Activated gamma-delta T cell treated with anti-CD3 and anti-CD28 coated beads, Interleukin-2, amount 50 U/mL, for 16 hours (primary cell): ENCODE results near the gene METTL23.
"Not testable (repeated sequence)": the region's sequence is repeated elsewhere in the genome, so short reads cannot be mapped to it uniquely, and the experiment has no call there.

Experiments
- DNase-seq: peaks from one replicate; pipeline ENCODE4 v3.0.0-alpha.2; 2020; ENCODE audit warnings: low read depth

METTL23 gene

GRCh38 chr17:76713765-76714164 is 12.9 kb upstream of the METTL23 start:
- DNase-seq = no peak

DNA sequence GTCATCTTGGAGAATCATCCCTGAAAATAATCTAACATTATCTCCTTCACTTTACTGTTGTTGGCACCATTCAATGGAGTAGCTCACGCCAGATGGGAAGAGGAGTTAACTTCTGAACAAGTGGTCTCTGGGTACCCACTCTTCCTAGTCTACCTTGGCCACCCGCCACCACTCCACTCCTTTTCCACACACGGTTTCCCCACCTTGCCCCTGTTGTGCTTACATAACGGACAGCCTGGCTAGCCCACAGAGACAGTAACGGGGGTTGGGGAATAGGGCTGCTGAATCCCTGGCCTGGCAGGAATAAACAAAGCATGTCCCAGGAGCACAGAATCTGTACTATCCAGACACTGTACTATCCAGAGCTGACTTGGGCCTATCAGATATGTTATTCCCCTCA is 12.3 kb upstream of the METTL23 start:
- DNase-seq = no peak

- DNase-seq = peak; percentile 73
Observed at GRCh38 chr17:76714822-76715495, 11.7 kb upstream of the METTL23 start.

DNA sequence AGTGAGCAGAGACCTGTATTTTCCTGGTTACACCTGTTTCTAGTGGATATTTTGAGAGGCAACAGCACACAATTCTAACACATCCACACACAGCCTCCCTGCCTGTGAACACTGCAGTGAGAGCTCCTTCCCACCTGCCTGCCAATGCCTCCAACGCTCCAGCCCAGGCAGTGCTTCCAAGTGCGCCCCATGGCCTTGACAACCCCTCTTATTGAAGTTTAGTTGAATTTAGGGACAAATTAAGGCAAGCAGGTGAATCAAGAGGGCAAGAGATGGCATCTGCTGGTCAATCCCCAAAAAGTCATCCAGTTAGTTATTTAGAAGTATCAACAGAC is 11.2 kb upstream of the METTL23 start:
- DNase-seq = no peak

DNA sequence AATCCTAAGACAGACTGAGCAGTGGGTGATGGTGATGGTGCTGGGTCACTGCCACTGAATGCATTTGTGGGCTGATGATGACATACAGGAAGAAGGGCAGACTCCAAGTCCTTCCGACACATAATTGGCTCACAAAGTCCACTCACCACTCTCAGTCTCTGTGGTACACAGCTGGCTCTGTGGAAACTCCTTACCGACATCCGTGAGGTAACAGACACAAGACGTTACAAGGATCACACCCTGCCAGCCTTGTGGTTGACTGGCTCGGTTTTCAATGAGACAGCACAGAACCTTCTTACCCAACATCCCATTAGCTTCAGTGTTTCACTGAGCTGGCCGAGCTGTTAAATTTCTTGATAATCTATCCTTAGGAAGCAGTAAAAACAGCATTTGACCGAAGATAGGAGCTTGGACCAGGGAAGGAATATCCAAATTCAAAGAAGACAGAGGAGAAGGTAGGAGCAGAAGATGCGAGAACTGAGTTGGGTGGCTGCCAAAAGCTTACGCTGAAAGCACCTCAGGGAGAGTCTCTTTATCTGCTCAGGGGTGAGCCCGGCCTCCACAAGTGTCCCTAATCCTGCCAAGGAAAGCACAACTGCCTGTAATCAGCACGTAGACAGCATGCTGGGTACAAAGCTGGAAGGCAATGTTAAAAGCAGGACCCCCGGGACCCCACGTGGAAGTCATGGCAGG is 10.3 kb upstream of the METTL23 start:
- peak; percentile 66 for DNase-seq

DNA sequence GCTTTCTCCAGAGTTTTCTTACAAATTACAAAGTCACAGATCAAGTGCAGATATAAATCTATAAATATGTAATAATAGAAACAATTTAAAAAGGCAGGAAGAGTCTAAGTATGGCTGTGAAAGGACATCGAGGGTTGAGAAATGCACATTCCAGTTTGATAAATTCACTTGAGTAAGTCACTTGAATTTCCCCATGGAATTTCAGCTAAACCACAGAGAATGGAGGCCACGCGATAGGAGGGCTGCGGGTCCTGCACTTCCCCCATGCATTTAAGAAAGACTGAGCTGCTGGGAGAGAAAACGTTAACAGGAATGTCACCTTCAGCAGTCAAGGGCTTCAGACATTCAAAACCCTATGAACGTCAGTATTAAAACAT is 9.8 kb upstream of the METTL23 start:
- DNase-seq = no peak

DNA sequence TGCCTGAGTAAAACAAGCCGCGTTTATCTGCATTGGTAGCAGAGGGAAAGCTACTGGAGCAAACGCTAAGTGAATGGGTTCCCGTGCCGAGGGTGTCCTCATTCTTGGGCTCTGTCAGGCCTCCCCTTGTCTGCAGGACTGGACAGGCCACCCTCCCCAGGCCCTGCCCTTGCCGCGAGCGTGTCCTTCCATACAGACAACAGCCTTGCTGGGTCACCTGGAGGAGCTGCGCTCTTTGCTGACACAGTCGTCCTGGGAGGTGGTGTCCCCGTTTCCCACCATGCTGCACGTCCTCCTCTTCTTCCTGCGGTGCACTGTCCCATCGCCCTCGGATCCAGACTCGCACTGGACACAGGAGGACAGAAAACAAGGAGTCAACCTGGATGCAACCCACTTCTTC is 8.1 kb upstream of the METTL23 start:
- no peak for DNase-seq

- DNase-seq = no peak
Observed at GRCh38 chr17:76720211-76720610, 6.4 kb upstream of the METTL23 start.

- no peak for DNase-seq
Observed at GRCh38 chr17:76720941-76721340, 5.7 kb upstream of the METTL23 start.

GRCh38 chr17:76721463-76721862 is 5.2 kb upstream of the METTL23 start:
- no peak for DNase-seq

- no peak for DNase-seq
Observed at GRCh38 chr17:76722279-76722678, 4.4 kb upstream of the METTL23 start.

DNA sequence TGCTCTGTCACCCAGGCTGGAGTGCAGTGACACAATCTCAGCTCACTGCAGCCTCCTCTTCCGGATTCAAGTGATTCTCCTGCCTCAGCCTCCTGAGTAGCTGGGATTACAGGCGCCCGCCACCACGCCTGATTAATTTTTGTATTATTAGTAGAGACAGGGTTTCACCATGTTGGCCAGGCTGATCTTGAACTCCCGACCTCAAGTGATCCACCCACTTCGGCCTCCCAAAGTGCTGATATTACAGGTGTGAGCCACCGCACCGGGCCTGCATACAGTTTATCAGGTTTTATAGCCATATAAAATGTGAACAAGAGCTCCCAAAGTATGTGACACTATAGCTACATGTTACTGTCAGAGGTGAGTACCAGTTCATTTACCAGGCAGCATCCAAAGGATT is 3.7 kb upstream of the METTL23 start:
- not testable (repeated sequence) for DNase-seq

GRCh38 chr17:76723812-76724211 is 2.8 kb upstream of the METTL23 start:
- no peak for DNase-seq

DNA sequence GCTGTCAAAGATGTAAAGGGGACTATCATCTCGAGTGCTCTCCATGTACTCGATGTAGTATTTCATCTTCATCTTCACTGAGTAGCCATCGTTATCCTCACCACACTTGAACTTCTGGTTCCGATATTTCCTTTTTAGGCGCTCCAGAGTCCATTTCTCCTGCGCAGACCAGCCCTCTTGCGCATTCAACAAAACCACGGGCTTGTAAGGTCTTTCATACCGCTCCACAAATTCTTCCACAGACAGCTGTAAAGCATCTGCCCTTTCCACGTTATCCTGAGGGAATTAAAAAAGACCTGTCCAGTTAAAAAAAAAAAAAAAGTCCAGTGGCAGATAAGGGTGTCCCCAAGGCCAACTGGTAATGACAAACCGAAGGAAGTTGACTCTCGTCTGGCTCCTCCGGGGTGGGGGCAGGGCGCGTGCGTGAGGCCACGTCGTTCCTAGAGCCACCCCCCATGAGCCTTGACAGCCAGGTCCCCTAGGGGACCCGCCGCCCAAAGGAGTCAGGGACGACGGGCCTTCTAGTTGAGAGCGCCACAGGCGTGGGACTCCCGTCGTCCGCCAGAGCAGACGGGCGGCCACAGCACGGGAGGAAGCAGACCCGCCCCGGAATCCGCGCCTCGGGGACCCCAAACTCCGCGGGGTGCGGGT is 934 bp upstream of the METTL23 start:
- peak; percentile 52 for DNase-seq

- peak; percentile 91 for DNase-seq
Observed at GRCh38 chr17:76726231-76726775, 336 bp upstream of the METTL23 start, which contains the start of gene JMJD6. Gene JMJD6 (minus strand): TSS chr17:76726606. CDS start chr17:76726475, 131 bp downstream.

DNA sequence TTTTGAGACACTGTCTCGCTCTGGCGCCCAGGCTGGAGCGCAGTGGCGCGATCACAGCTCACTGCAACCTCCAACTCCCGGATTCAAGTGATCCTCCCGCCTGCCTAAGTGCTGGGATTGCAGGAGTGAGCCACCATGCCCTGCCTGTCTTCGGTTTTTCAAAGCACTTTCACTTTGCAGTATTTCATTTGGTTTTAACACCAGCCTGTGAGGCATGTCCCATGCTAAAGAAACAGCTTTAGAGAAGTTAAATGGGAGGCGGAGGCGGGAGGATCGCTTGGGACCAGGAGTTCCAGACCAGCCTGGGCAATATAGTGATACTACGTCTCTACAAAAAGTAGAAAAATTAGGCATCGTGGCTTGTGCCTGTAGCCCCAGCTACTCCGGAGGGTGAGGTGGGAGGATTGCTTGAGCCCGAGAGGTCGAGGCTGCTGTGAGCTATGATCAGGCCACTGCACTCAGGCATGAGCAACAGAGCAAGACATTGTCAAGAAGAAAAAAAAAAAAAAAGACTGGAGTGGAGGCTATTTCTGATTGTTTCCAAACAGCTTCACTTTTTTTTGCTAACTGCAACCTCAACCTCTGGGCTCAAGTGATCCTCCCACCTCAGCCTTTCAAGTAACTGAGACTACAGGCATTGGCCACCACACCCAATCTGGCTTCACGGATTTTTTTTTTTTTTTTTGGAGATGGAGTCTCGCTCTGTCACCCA is 1.3 kb downstream of the METTL23 start:
- no peak for DNase-seq

- DNase-seq = not testable (repeated sequence)
Observed at GRCh38 chr17:76731800-76732733, 5.4 kb downstream of the METTL23 start.

DNA sequence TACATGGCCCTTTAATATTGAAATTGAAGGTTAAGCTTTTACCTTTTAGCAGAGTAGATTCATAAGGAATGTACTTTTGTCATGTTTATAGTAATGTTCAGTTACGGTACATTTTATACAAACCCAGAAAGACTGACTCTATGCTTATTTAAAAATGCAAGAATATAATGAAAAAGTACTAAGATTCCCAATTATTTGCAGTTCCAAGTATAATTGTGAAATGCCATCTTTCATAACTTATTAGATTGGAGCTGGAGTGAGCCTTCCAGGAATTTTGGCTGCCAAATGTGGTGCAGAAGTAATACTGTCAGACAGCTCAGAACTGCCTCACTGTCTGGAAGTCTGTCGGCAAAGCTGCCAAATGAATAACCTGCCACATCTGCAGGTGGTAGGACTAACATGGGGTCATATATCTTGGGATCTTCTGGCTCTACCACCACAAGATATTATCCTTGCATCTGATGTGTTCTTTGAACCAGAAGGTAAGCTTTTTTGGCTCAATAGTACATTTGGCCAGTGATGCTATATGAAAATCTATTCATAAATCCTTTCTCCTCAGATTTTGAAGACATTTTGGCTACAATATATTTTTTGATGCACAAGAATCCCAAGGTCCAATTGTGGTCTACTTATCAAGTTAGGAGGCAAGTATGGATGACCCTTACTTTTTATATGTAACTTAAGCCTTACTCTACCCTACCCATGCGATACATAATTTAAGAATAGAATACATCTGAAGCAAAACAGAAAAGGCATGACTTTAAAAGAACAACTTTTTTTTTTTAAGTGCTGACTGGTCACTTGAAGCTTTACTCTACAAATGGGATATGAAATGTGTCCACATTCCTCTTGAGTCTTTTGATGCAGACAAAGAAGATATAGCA is 6.3 kb downstream of the METTL23 start:
- no peak for DNase-seq

DNA sequence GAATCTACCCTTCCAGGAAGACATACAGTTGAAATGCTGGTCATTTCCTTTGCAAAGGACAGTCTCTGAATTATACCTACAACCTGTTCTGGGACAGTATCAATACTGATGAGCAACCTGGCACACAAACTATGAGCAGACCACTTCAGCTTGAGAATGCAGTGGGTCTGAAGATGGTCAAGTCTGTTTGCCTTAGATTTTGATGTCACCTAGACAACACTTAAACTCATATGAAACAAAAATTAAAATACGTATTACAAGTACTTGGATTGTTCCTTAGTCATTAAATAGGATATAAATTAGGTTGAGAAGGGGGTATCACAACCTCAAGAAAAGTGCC is 6.9 kb downstream of the METTL23 start:
- no peak for DNase-seq

DNA sequence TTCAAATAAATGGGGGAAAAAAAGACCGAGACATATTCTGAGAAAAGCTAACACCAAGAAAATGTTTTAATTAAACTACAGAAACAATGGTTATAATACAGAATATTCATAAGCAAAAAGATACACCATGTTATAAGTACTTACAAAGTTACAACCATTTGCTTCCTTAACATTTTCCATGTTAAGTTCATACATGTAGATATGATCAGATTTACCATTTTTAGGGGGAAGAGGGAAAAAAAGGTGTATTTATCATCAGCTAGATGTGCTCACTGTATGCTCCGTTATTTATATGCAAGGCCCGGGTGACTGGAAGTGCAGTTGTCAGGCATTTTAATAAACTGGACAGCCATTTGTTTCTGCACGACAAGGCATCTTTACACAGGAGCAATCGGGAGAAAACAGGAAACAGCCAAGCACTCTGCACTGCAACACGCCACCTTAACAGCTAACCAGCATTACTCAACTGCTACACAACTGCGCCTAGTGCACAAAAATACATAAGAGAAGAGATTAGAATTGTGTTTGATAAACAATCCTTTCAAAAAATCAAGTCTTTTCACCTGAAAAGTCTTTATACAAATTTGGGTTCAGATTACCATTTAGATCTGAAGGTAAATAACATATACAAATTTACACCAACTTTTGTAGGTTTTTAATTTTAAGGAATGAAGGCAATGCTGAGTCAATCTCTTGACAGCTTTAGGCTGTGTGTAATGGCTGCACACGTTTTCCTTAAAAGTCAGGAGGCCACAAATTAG is 7.6 kb downstream of the METTL23 start:
- no peak for DNase-seq
